ENCODE results near the gene PCSK1. TPM values are rescaled to one million over a fixed set of nuclear protein-coding genes. Genes with fewer than 3 reads are reported as not detected.

Gene PCSK1
- total RNA-seq, 2 experiments from 2014 or later = not detected

DNA sequence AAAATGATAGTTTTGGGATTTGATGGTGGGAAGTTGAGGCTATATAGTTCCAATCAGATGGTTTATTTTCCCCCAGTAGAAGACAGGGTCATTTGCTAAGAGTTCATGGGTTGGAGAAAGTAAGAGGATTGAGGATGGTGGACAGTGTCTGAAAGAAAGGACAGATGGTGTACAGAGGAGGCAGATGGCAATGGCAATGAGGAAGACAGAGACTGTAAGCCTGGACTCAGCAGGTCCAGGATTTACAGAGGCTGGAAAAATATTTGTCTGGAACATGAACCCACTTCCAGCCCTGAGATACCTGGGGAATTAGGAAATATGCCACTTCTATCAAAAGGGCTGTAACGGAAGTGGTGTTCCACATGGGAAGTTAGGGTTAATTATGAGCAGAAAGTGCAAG, 84.5 kb downstream of the PCSK1 start:
- no TSS peak for BruUV-seq (replicated peaks)
- Histone ChIP-seq H3K27ac (ENCODE audit: low read depth, low read length, poor library complexity, severe bottlenecking) (no peak overlapping the region), H3K36me3 (ENCODE audit: insufficient read depth, low read length) (no peaks in the 10 kb centered on the region), H4K20me1 (ENCODE audit: insufficient read depth, low read length) (no peaks in the 10 kb centered on the region), H3K9me3 (ENCODE audit: low read length) (no peaks in the 10 kb centered on the region), H3K4me1 (ENCODE audit: insufficient read depth, low read length, poor library complexity, severe bottlenecking) (no peaks in the 10 kb centered on the region), H3K4me2 (ENCODE audit: low read length) (no peak overlapping the region), H3K79me2 (ENCODE audit: insufficient read depth, low read depth, low read length) (no peaks in the 10 kb centered on the region), H3K4me3 (ENCODE audit: low read depth, low read length, poor library complexity, severe bottlenecking) (no peak overlapping the region), H2AFZ (ENCODE audit: low read length) (no peak overlapping the region), H3K9me2 (ENCODE audit: insufficient read depth, low read length) (no peaks in the 10 kb centered on the region)
- no peak for DNase-seq (ENCODE audit: low spot score)
- TF ChIP-seq CTCF (conservative IDR thresholded peaks at IDR 0.05; ENCODE audit: low read length) = no peak
- no peak for TF ChIP-seq EZH2phosphoT487 (IDR thresholded peaks at IDR 0.05; ENCODE audit: borderline replicate concordance, low read depth, low read length)
- ChIA-PET POLR2A (no interaction called here), CTCF (ENCODE audit: unreplicated experiment) (no interaction called here)
- intact Hi-C loops (cut with micrococcal nuclease; ENCODE audit: unreplicated experiment) = no loop called here

- Histone ChIP-seq H3K36me3 (ENCODE audit: insufficient read depth, low read length) (no peaks in the 10 kb centered on the region), H4K20me1 (ENCODE audit: insufficient read depth, low read length) (no peaks in the 10 kb centered on the region), H3K4me1 (ENCODE audit: insufficient read depth, low read length, poor library complexity, severe bottlenecking) (no peaks in the 10 kb centered on the region), H3K4me3 (ENCODE audit: low read depth, low read length, poor library complexity, severe bottlenecking) (no peak overlapping the region), H3K27ac (ENCODE audit: low read depth, low read length, poor library complexity, severe bottlenecking) (no peak overlapping the region), H3K9me3 (ENCODE audit: low read length) (no peaks in the 10 kb centered on the region), H2AFZ (ENCODE audit: low read length) (no peak overlapping the region), H3K4me2 (ENCODE audit: low read length) (no peak overlapping the region), H3K79me2 (ENCODE audit: insufficient read depth, low read depth, low read length) (no peaks in the 10 kb centered on the region), H3K9me2 (ENCODE audit: insufficient read depth, low read length) (no peaks in the 10 kb centered on the region)
- no TSS peak for BruUV-seq (replicated peaks)
- intact Hi-C loops (cut with micrococcal nuclease; ENCODE audit: unreplicated experiment) = no loop called here
- POLR2A ChIA-PET = no interaction called here
- CTCF ChIA-PET (ENCODE audit: unreplicated experiment) = no interaction called here
- TF ChIP-seq EZH2phosphoT487 (IDR thresholded peaks at IDR 0.05; ENCODE audit: borderline replicate concordance, low read depth, low read length) (no peak), CTCF (conservative IDR thresholded peaks at IDR 0.05; ENCODE audit: low read length) (no peak)
- no peak for DNase-seq (ENCODE audit: low spot score)
These were observed 85.4 kb downstream of the PCSK1 start for GRCh38 chr5:96347502-96348292.
